ACC112 (cell line): ENCODE measurements around the gene DUSP8.
A peak's percentile ranks its signal among the peaks of the same experiment; 100 is the strongest.

Experiments
- H2AFZ ChIP-seq: fragments of 200-600 bp; sonication (generic); one replicate; pipeline ENCODE4 v1.6.0; 2017; ENCODE audit warnings: antibody characterized with exemption, low read length; ENCODE audit not compliant: unreplicated experiment
- H3K27ac ChIP-seq: fragments of 200-600 bp; sonication (generic); 2 replicates; pipeline ENCODE4 v1.5.1; 2014; ENCODE audit warnings: low read depth, mild to moderate bottlenecking, antibody characterized with exemption, low read length, moderate library complexity
- H3K27me3 ChIP-seq: fragments of 200-600 bp; sonication (generic); 2 replicates; pipeline ENCODE4 v1.6.1; 2014; ENCODE audit warnings: mild to moderate bottlenecking, antibody characterized with exemption, low read length, moderate library complexity, mixed read lengths; ENCODE audit not compliant: insufficient read depth
- H3K36me3 ChIP-seq: fragments of 200-600 bp; sonication (generic); 2 replicates; pipeline ENCODE4 v1.6.1; 2016; ENCODE audit warnings: mild to moderate bottlenecking, antibody characterized with exemption, low read length, moderate library complexity, mixed read lengths; ENCODE audit not compliant: insufficient read depth
- H3K4me1 ChIP-seq: fragments of 200-600 bp; sonication (generic); one replicate; pipeline ENCODE4 v1.6.1; 2016; ENCODE audit warnings: low read length, mixed read lengths; ENCODE audit not compliant: insufficient read depth, unreplicated experiment, control insufficient read depth
- H3K4me3 ChIP-seq: fragments of 200-600 bp; sonication (generic); 2 replicates; pipeline ENCODE4 v1.5.1; 2014; ENCODE audit warnings: mild to moderate bottlenecking, low read depth, low read length
- H3K79me2 ChIP-seq: fragments of 200-600 bp; sonication (generic); one replicate; pipeline ENCODE4 v1.6.0; 2016; ENCODE audit warnings: low read length; ENCODE audit not compliant: control insufficient read depth, unreplicated experiment, insufficient read depth

The DUSP8 gene

GRCh38 chr11:1571760-1572196, 293 bp downstream of the DUSP8 start:
- Histone ChIP-seq H3K79me2 (no peaks in the 10 kb centered on the region), H3K27ac (no peak overlapping the region), H3K27me3 (peaks cover 47% of the 10 kb centered on the region), H3K36me3 (no peaks in the 10 kb centered on the region), H3K4me3 (no peak overlapping the region), H2AFZ (no peak overlapping the region), H3K4me1 (no peaks in the 10 kb centered on the region)

- peak overlapping the region; percentile 43; the same call in 1 of the 2 replicates for H3K4me3 ChIP-seq
- H3K79me2 ChIP-seq: no peaks in the 10 kb centered on the region
- H3K27me3 ChIP-seq: peaks cover 47% of the 10 kb centered on the region
- H3K36me3 ChIP-seq: no peaks in the 10 kb centered on the region
- no peak overlapping the region for H3K27ac ChIP-seq
- H3K4me1 ChIP-seq: no peaks in the 10 kb centered on the region
- H2AFZ ChIP-seq: peak overlapping the region; percentile 14
Measured at GRCh38 chr11:1570896-1571759, 943 bp downstream of the DUSP8 start.

GRCh38 chr11:1570531-1570895, 1.6 kb downstream of the DUSP8 start:
- Histone ChIP-seq H2AFZ (no peak overlapping the region), H3K4me1 (no peaks in the 10 kb centered on the region), H3K27ac (no peak overlapping the region), H3K27me3 (peaks cover 44% of the 10 kb centered on the region), H3K4me3 (no peak overlapping the region), H3K79me2 (no peaks in the 10 kb centered on the region), H3K36me3 (no peaks in the 10 kb centered on the region)

GRCh38 chr11:1570001-1570453, 2.0 kb downstream of the DUSP8 start:
- H3K79me2 ChIP-seq: no peaks in the 10 kb centered on the region
- no peaks in the 10 kb centered on the region for H3K36me3 ChIP-seq
- no peak overlapping the region for H3K27ac ChIP-seq
- no peaks in the 10 kb centered on the region for H3K4me1 ChIP-seq
- peaks cover 39% of the 10 kb centered on the region for H3K27me3 ChIP-seq
- no peak overlapping the region for H2AFZ ChIP-seq
- no peak overlapping the region for H3K4me3 ChIP-seq

GRCh38 chr11:1569251-1569780, 2.8 kb downstream of the DUSP8 start:
- H3K27ac ChIP-seq: no peak overlapping the region
- no peaks in the 10 kb centered on the region for H3K36me3 ChIP-seq
- H2AFZ ChIP-seq: no peak overlapping the region
- H3K27me3 ChIP-seq: peaks cover 33% of the 10 kb centered on the region
- H3K4me1 ChIP-seq: no peaks in the 10 kb centered on the region
- no peaks in the 10 kb centered on the region for H3K79me2 ChIP-seq
- H3K4me3 ChIP-seq: no peak overlapping the region

GRCh38 chr11:1568441-1568911, 3.6 kb downstream of the DUSP8 start:
- H3K36me3 ChIP-seq: no peaks in the 10 kb centered on the region
- no peaks in the 10 kb centered on the region for H3K4me1 ChIP-seq
- no peaks in the 10 kb centered on the region for H3K79me2 ChIP-seq

GRCh38 chr11:1567721-1568100, 4.4 kb downstream of the DUSP8 start:
- no peaks in the 10 kb centered on the region for H3K36me3 ChIP-seq
- H3K4me1 ChIP-seq: no peaks in the 10 kb centered on the region
- no peak overlapping the region for H2AFZ ChIP-seq
- H3K27ac ChIP-seq: no peak overlapping the region
- no peak overlapping the region for H3K4me3 ChIP-seq
- no peaks in the 10 kb centered on the region for H3K79me2 ChIP-seq
- H3K27me3 ChIP-seq: peaks cover 17% of the 10 kb centered on the region

More at GRCh38 chr11:1568441-1568911, 3.6 kb downstream of the DUSP8 start:
- Histone ChIP-seq H2AFZ (no peak overlapping the region), H3K27ac (no peak overlapping the region), H3K4me3 (no peak overlapping the region), H3K27me3 (peaks cover 24% of the 10 kb centered on the region)

- Histone ChIP-seq H3K36me3 (no peaks in the 10 kb centered on the region), H3K4me3 (no peak overlapping the region), H3K27ac (no peak overlapping the region), H3K27me3 (peaks cover 13% of the 10 kb centered on the region), H3K79me2 (no peaks in the 10 kb centered on the region), H3K4me1 (no peaks in the 10 kb centered on the region), H2AFZ (no peak overlapping the region)
Measured at GRCh38 chr11:1567052-1567720, 4.9 kb downstream of the DUSP8 start.

GRCh38 chr11:1566381-1567051, 5.6 kb downstream of the DUSP8 start:
- Histone ChIP-seq H2AFZ (no peak overlapping the region), H3K36me3 (no peaks in the 10 kb centered on the region), H3K79me2 (no peaks in the 10 kb centered on the region), H3K4me1 (no peaks in the 10 kb centered on the region), H3K27ac (no peak overlapping the region), H3K27me3 (peaks cover 12% of the 10 kb centered on the region), H3K4me3 (no peak overlapping the region)

GRCh38 chr11:1565904-1566247, 6.2 kb downstream of the DUSP8 start:
- Histone ChIP-seq H3K4me3 (no peak overlapping the region), H3K36me3 (no peaks in the 10 kb centered on the region), H3K27ac (no peak overlapping the region), H3K27me3 (peaks cover 6% of the 10 kb centered on the region), H3K79me2 (no peaks in the 10 kb centered on the region), H2AFZ (no peak overlapping the region), H3K4me1 (no peaks in the 10 kb centered on the region)
